ENCODE data around the gene LRRC27. TPM values are rescaled to one million over a fixed set of nuclear protein-coding genes. Genes with fewer than 3 reads are reported as not detected.

LRRC27 gene
- total and polyA plus RNA-seq, 2 of the 4 experiments (the other 2 are of a cell fraction) = 3.8 to 5.3 TPM

- Histone ChIP-seq H2BK20ac (ENCODE audit: low read depth, low read length) (no peak overlapping the region), H3K4me1 (ENCODE audit: control insufficient read depth, insufficient read depth, low read length) (no peaks in the 10 kb centered on the region), H2BK15ac (ENCODE audit: low read depth, low read length) (no peak overlapping the region), H2AK5ac (ENCODE audit: low read depth, low read length) (no peak overlapping the region), H4K5ac (ENCODE audit: low read depth, low read length) (no peak overlapping the region), H2AK9ac (replicated peaks; ENCODE audit: low read depth, low read length, poor library complexity) (no peak overlapping the region), H3K23ac (ENCODE audit: low read depth, low read length) (no peak overlapping the region), H3K4ac (ENCODE audit: low read depth, low read length) (no peak overlapping the region), H3K4me3 (ENCODE audit: insufficient read depth, low read depth, low read length) (no peak overlapping the region), H4K8ac (ENCODE audit: low read depth in 2 of 2, low read length in 2 of 2) (no peak overlapping the region), H2BK5ac (ENCODE audit: low read depth, low read length, poor library complexity, severe bottlenecking) (no peak overlapping the region), H2BK120ac (ENCODE audit: low read depth, low read length) (no peak overlapping the region), H4K91ac (ENCODE audit: insufficient read depth, low read depth, low read length) (no peak overlapping the region), H3K9me3 (ENCODE audit: control insufficient read depth, insufficient read depth, low read length) (no peaks in the 10 kb centered on the region), H2AFZ (replicated peaks; ENCODE audit: low read length, poor library complexity) (no peak overlapping the region), H4K20me1 (ENCODE audit: insufficient read depth, low read length) (no peaks in the 10 kb centered on the region), H3K4me2 (ENCODE audit: low read depth, low read length) (no peak overlapping the region), H3K18ac (ENCODE audit: low read depth, low read length) (no peak overlapping the region), H3K9me1 (ENCODE audit: insufficient read depth, low read length) (peaks cover 12% of the 10 kb centered on the region), H3K27ac (ENCODE audit: insufficient read depth, low read length) (no peak overlapping the region), H3K9ac (ENCODE audit: low read depth, low read length) (no peak overlapping the region), H3K79me1 (ENCODE audit: low read depth in 1 of 2, low read length in 2 of 2) (peaks cover 0 to 5% of the 10 kb centered on the region in 2 experiments; a peak in 1 of 4 replicates), H3K14ac (replicated peaks; ENCODE audit: low read depth, low read length) (no peak overlapping the region), H3K56ac (ENCODE audit: extremely low read depth, insufficient read depth, low read length) (no peak overlapping the region), H3K27me3 (ENCODE audit: control insufficient read depth, insufficient read depth, low read length) (no peaks in the 10 kb centered on the region), H3K36me3 (ENCODE audit: control insufficient read depth, insufficient read depth, low read length) (no peaks in the 10 kb centered on the region)
- no TSS peak for BruUV-seq (replicated peaks)
- WGBS, 2 experiments (ENCODE audit: extremely low coverage in 2 of 2, insufficient read length in 1 of 2) = 86 to 100% methylated on average over 1 to 4 of the region's 10 CpGs
- in situ Hi-C loops (cut with MboI; ENCODE audit: low sequenced_read_pairs) (no loop called here), dilution Hi-C loops (cut with HindIII; ENCODE audit: low sequenced_read_pairs, unreplicated experiment) (no loop called here), intact Hi-C loops (cut with micrococcal nuclease) (no loop called here)
- ATAC-seq (ENCODE audit: low read depth) = no peak
- POLR2A ChIA-PET (ENCODE audit: unreplicated experiment) = no interaction called here
- TF ChIP-seq USF2 (IDR thresholded peaks at IDR 0.05; ENCODE audit: low read depth, low read length) = no peak
- CTCF ChIA-PET = no interaction called here
- DNase-seq = no peak
Observed at GRCh38 chr10:132427006-132427771, 95.2 kb downstream of the LRRC27 start.
